Suprapubic skin (tissue), 4 donors: Measurements from ENCODE around the gene ZNF608. TPM values are rescaled to one million over a fixed set of nuclear protein-coding genes. Genes with fewer than 3 reads are reported as not detected.

ENCODE experiments used
- DNase-seq, 2 donors: peaks; one replicate each; pipeline ENCODE4 v3.0.0-alpha.2; 2019; ENCODE audit warnings: low spot score in 2 of 2
- H3K27ac ChIP-seq: fragments of 200-600 bp; sonication (generic); one replicate; pipeline ENCODE4 v1.5.1; 2019
- H3K27me3 ChIP-seq: fragments of 200-600 bp; sonication (generic); one replicate; pipeline ENCODE4 v1.5.1; 2019
- H3K36me3 ChIP-seq: fragments of 200-600 bp; sonication (generic); one replicate; pipeline ENCODE4 v1.5.1; 2019
- H3K4me1 ChIP-seq: fragments of 200-600 bp; sonication (generic); one replicate; pipeline ENCODE4 v1.5.1; 2019
- H3K4me3 ChIP-seq: fragments of 200-600 bp; sonication (generic); one replicate; pipeline ENCODE4 v1.5.1; 2019; ENCODE audit warnings: mild to moderate bottlenecking
- H3K9me3 ChIP-seq: fragments of 200-600 bp; sonication (generic); one replicate; pipeline ENCODE4 v1.5.1; 2019
- CTCF ChIP-seq, 2 donors: fragments of 200-600 bp in 1 of 2; fragments of 450-650 bp in 1 of 2; sonication (generic) in 1 of 2; IDR thresholded peaks; one replicate each; pipeline ENCODE4 v1.5.1; 2016 to 2019; ENCODE audit warnings: antibody characterized with exemption in 2 of 2, mild to moderate bottlenecking in 1 of 2, moderate library complexity in 1 of 2
- EP300 ChIP-seq: sonication (generic); formaldehyde crosslinking; IDR thresholded peaks from one replicate; pipeline ENCODE4 v1.6.1; 2017; ENCODE audit warnings: antibody characterized with exemption
- POLR2A ChIP-seq, 2 donors: fragments of 450-650 bp; IDR thresholded peaks; one replicate each; pipeline ENCODE4 v1.6.1; 2017; ENCODE audit warnings: antibody characterized with exemption in 2 of 2, mild to moderate bottlenecking in 2 of 2, moderate library complexity in 2 of 2
- POLR2AphosphoS5 ChIP-seq, 3 donors: sonication (generic); formaldehyde crosslinking; IDR thresholded peaks; one replicate each; pipeline ENCODE4 v1.6.1; 2017; ENCODE audit warnings: antibody characterized with exemption in 3 of 3
- WGBS: methylation state at CpG from one replicate; pipeline ENCODE4 v1.1.5; 2018; 5-methylcytosine and 5-hydroxymethylcytosine counted together
- total RNA-seq, 4 donors: library from RNA; depleted of rRNA; stranded (reverse); fragments of >200 nt; gene quantifications; one replicate each; pipeline ENCODE4 v1.1.0, GENCODE V29; 2016

The ZNF608 gene
- total RNA-seq, 4 donors from 2014 or later = 3.9 to 11.9 (median 9.1) TPM

- no peak overlapping the region for H3K27ac ChIP-seq
- no peaks in the 10 kb centered on the region for H3K27me3 ChIP-seq
- H3K4me1 ChIP-seq = no peaks in the 10 kb centered on the region
- 94% methylated on average over 4 of the region's 4 CpGs for WGBS
- TF ChIP-seq POLR2A (IDR thresholded peaks at IDR 0.05) = no peak
- no peak for TF ChIP-seq EP300
- no peak for TF ChIP-seq POLR2AphosphoS5 (IDR thresholded peaks at IDR 0.05)
- TF ChIP-seq CTCF (IDR thresholded peaks at IDR 0.05) = no peak
- DNase-seq = no peak
- H3K9me3 ChIP-seq = no peaks in the 10 kb centered on the region
- H3K36me3 ChIP-seq = no peaks in the 10 kb centered on the region
- H3K4me3 ChIP-seq = no peak overlapping the region
Measured at GRCh38 chr5:124789104-124789605, 42.7 kb upstream of the ZNF608 start.

GRCh38 chr5:124783794-124784193 is 37.4 kb upstream of the ZNF608 start:
- H3K27ac ChIP-seq = no peak overlapping the region
- TF ChIP-seq POLR2AphosphoS5 (IDR thresholded peaks at IDR 0.05) (no peak), POLR2A (IDR thresholded peaks at IDR 0.05) (no peak), CTCF (IDR thresholded peaks at IDR 0.05) (no peak), EP300 (no peak)
- 75% methylated on average over 2 of the region's 2 CpGs for WGBS
- no peaks in the 10 kb centered on the region for H3K9me3 ChIP-seq
- no peaks in the 10 kb centered on the region for H3K36me3 ChIP-seq
- no peaks in the 10 kb centered on the region for H3K4me1 ChIP-seq
- no peak overlapping the region for H3K4me3 ChIP-seq
- DNase-seq = no peak
- no peaks in the 10 kb centered on the region for H3K27me3 ChIP-seq

- TF ChIP-seq POLR2A (IDR thresholded peaks at IDR 0.05) (no peak), EP300 (no peak), POLR2AphosphoS5 (IDR thresholded peaks at IDR 0.05) (no peak), CTCF (IDR thresholded peaks at IDR 0.05) (no peak)
- Histone ChIP-seq H3K27me3 (no peaks in the 10 kb centered on the region), H3K36me3 (no peaks in the 10 kb centered on the region), H3K9me3 (no peaks in the 10 kb centered on the region), H3K4me3 (no peak overlapping the region), H3K27ac (no peak overlapping the region), H3K4me1 (no peaks in the 10 kb centered on the region)
- 96% methylated on average over 3 of the region's 3 CpGs for WGBS
- no peak for DNase-seq
Measured at GRCh38 chr5:124783285-124783684, 36.8 kb upstream of the ZNF608 start.

- DNase-seq = no peak
- Histone ChIP-seq H3K27ac (no peak overlapping the region), H3K27me3 (no peaks in the 10 kb centered on the region), H3K36me3 (no peaks in the 10 kb centered on the region), H3K4me3 (no peak overlapping the region), H3K4me1 (no peaks in the 10 kb centered on the region), H3K9me3 (no peaks in the 10 kb centered on the region)
- TF ChIP-seq POLR2A (IDR thresholded peaks at IDR 0.05) (no peak), POLR2AphosphoS5 (IDR thresholded peaks at IDR 0.05) (no peak), CTCF (IDR thresholded peaks at IDR 0.05) (no peak), EP300 (no peak)
- WGBS = 100% methylated on average over 1 of the region's 1 CpG
Measured at GRCh38 chr5:124782262-124782661, 35.8 kb upstream of the ZNF608 start.

GRCh38 chr5:124780011-124780410 is 33.6 kb upstream of the ZNF608 start:
- WGBS = 80% methylated on average over 4 of the region's 4 CpGs
- no peak for DNase-seq
- Histone ChIP-seq H3K27me3 (no peaks in the 10 kb centered on the region), H3K4me3 (no peak overlapping the region), H3K27ac (no peak overlapping the region), H3K9me3 (no peaks in the 10 kb centered on the region), H3K36me3 (no peaks in the 10 kb centered on the region), H3K4me1 (no peaks in the 10 kb centered on the region)
- TF ChIP-seq EP300 (no peak), POLR2AphosphoS5 (IDR thresholded peaks at IDR 0.05) (no peak)
